Measurements from ENCODE around the gene ARMC5. TPM values are rescaled to one million over a fixed set of nuclear protein-coding genes. Genes with fewer than 3 reads are reported as not detected.

The ARMC5 gene
- total and polyA plus RNA-seq, 9 of the 15 experiments (the other 6 are each of a cell fraction or from before 2014, with no cell fraction given): 0.11 to 13.5 (median 2.1) TPM

DNA sequence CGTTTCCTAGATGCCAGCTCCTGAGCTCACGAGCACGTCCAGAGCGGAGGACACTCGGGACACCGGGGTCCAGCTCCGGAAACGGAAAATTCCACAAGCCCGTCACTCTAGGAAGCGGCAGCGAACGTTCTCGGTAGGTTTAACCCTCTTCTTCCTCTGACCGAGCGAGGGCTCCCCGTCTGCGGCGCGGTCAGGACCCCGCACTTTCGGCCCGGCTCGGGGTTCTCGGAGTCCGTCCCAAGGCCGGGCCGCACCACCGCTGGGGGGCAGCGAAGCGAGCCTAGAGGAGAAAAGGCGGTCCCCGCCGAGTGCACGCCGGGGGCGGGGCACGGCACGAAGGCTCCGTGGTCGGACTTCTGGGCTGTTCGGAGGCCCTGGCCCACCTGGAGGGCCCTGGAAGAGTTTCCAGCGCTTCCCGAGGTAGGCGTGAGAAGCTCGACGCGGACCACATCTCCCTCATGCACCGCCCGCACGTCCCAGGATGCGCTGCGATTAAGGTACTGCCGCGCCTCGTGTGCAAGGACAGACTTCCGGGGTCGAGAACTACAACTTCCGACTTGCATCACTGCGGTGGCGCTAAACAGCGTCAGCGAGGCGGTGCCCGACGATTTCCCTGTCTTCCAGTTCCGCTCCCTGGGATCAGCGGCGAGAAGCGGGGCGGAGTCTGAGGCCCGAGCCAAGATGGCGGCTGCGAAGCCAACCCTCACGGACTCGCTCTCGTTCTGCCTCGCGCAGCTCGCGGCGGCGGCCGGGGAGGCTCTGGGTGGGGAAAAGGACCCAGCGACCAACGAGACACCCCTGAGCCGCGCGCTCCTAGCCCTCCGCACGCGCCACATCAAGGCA lies at the start of gene ARMC5 (continued):
- TF ChIP-seq, protein P1, sequence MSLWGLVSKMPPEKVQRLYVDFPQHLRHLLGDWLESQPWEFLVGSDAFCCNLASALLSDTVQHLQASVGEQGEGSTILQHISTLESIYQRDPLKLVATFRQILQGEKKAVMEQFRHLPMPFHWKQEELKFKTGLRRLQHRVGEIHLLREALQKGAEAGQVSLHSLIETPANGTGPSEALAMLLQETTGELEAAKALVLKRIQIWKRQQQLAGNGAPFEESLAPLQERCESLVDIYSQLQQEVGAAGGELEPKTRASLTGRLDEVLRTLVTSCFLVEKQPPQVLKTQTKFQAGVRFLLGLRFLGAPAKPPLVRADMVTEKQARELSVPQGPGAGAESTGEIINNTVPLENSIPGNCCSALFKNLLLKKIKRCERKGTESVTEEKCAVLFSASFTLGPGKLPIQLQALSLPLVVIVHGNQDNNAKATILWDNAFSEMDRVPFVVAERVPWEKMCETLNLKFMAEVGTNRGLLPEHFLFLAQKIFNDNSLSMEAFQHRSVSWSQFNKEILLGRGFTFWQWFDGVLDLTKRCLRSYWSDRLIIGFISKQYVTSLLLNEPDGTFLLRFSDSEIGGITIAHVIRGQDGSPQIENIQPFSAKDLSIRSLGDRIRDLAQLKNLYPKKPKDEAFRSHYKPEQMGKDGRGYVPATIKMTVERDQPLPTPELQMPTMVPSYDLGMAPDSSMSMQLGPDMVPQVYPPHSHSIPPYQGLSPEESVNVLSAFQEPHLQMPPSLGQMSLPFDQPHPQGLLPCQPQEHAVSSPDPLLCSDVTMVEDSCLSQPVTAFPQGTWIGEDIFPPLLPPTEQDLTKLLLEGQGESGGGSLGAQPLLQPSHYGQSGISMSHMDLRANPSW (CRISPR knock-in tag; IDR thresholded peaks at IDR 0.05): no peak
- TF ChIP-seq ZNF75A (CRISPR knock-in tag; IDR thresholded peaks at IDR 0.05) (no peak), PHTF2 (CRISPR knock-in tag; IDR thresholded peaks at IDR 0.05) (no peak), U2AF2 (optimal IDR thresholded peaks at IDR 0.05; ENCODE audit: low read depth, low read length) (no peak), BRD9 (IDR thresholded peaks at IDR 0.05; ENCODE audit: low read depth, partially characterized antibody) (no peak), CREBBP (IDR thresholded peaks at IDR 0.05; ENCODE audit: low read depth, low read length) (no peak), ZKSCAN1 (IDR thresholded peaks at IDR 0.05; ENCODE audit: low read depth, low read length) (no peak), CHCHD3 (CRISPR knock-in tag; IDR thresholded peaks at IDR 0.05) (no peak), TCFL5 (CRISPR knock-in tag; conservative IDR thresholded peaks at IDR 0.05) (no peak), GABPB2 (CRISPR knock-in tag; conservative IDR thresholded peaks at IDR 0.05) (no peak), ZNF766 (CRISPR knock-in tag; conservative IDR thresholded peaks at IDR 0.05) (no peak), NFIC (IDR thresholded peaks at IDR 0.05) (peak; percentile 40; the same call in 1 of the 2 replicates)
- TF ChIP-seq, protein P2, sequence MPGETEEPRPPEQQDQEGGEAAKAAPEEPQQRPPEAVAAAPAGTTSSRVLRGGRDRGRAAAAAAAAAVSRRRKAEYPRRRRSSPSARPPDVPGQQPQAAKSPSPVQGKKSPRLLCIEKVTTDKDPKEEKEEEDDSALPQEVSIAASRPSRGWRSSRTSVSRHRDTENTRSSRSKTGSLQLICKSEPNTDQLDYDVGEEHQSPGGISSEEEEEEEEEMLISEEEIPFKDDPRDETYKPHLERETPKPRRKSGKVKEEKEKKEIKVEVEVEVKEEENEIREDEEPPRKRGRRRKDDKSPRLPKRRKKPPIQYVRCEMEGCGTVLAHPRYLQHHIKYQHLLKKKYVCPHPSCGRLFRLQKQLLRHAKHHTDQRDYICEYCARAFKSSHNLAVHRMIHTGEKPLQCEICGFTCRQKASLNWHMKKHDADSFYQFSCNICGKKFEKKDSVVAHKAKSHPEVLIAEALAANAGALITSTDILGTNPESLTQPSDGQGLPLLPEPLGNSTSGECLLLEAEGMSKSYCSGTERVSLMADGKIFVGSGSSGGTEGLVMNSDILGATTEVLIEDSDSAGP (CRISPR knock-in tag; IDR thresholded peaks at IDR 0.05): no peak
- TF ChIP-seq, protein P3, sequence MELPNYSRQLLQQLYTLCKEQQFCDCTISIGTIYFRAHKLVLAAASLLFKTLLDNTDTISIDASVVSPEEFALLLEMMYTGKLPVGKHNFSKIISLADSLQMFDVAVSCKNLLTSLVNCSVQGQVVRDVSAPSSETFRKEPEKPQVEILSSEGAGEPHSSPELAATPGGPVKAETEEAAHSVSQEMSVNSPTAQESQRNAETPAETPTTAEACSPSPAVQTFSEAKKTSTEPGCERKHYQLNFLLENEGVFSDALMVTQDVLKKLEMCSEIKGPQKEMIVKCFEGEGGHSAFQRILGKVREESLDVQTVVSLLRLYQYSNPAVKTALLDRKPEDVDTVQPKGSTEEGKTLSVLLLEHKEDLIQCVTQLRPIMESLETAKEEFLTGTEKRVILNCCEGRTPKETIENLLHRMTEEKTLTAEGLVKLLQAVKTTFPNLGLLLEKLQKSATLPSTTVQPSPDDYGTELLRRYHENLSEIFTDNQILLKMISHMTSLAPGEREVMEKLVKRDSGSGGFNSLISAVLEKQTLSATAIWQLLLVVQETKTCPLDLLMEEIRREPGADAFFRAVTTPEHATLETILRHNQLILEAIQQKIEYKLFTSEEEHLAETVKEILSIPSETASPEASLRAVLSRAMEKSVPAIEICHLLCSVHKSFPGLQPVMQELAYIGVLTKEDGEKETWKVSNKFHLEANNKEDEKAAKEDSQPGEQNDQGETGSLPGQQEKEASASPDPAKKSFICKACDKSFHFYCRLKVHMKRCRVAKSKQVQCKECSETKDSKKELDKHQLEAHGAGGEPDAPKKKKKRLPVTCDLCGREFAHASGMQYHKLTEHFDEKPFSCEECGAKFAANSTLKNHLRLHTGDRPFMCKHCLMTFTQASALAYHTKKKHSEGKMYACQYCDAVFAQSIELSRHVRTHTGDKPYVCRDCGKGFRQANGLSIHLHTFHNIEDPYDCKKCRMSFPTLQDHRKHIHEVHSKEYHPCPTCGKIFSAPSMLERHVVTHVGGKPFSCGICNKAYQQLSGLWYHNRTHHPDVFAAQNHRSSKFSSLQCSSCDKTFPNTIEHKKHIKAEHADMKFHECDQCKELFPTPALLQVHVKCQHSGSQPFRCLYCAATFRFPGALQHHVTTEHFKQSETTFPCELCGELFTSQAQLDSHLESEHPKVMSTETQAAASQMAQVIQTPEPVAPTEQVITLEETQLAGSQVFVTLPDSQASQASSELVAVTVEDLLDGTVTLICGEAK (IDR thresholded peaks at IDR 0.05): peak; percentile 91
- TF ChIP-seq, protein P3 (CRISPR knock-in tag; IDR thresholded peaks at IDR 0.05): no peak
